GM04504 (cell line): Measurements from ENCODE around the gene AGPAT3.
"Not testable (repeated sequence)": the region's sequence is repeated elsewhere in the genome, so short reads cannot be mapped to it uniquely, and the experiment has no call there.

Source experiments
- DNase-seq: peaks from one replicate; pipeline ENCODE4 v3.0.0-alpha.2; 2012; ENCODE audit warnings: low read depth

The AGPAT3 gene

GRCh38 chr21:43884012-43884860 is 19.2 kb downstream of the AGPAT3 start:
- DNase-seq, result no peak

GRCh38 chr21:43884861-43885417 is 19.9 kb downstream of the AGPAT3 start:
- no peak for DNase-seq

GRCh38 chr21:43885721-43886120 is 20.7 kb downstream of the AGPAT3 start:
- DNase-seq, result no peak

GRCh38 chr21:43886565-43886964 is 21.5 kb downstream of the AGPAT3 start:
- no peak for DNase-seq

GRCh38 chr21:43889069-43889468 is 24.0 kb downstream of the AGPAT3 start:
- DNase-seq, result no peak

GRCh38 chr21:43890042-43890441 is 25.0 kb downstream of the AGPAT3 start:
- no peak for DNase-seq

GRCh38 chr21:43892334-43892733 is 27.3 kb downstream of the AGPAT3 start:
- DNase-seq, result no peak

- no peak for DNase-seq
Measured at GRCh38 chr21:43892984-43893535, 28.0 kb downstream of the AGPAT3 start.

GRCh38 chr21:43893536-43894205 is 28.6 kb downstream of the AGPAT3 start:
- no peak for DNase-seq

GRCh38 chr21:43894206-43894577 is 29.2 kb downstream of the AGPAT3 start:
- no peak for DNase-seq

- DNase-seq, result no peak
Measured at GRCh38 chr21:43895196-43895595, 30.2 kb downstream of the AGPAT3 start.

GRCh38 chr21:43896696-43897299 is 31.8 kb downstream of the AGPAT3 start:
- not testable (repeated sequence) for DNase-seq

- DNase-seq, result no peak
Measured at GRCh38 chr21:43899307-43900077, 34.5 kb downstream of the AGPAT3 start.

- DNase-seq, result no peak
Measured at GRCh38 chr21:43900078-43900385, 35.0 kb downstream of the AGPAT3 start.

GRCh38 chr21:43900690-43901089 is 35.7 kb downstream of the AGPAT3 start:
- no peak for DNase-seq

GRCh38 chr21:43902441-43902840 is 37.4 kb downstream of the AGPAT3 start:
- no peak for DNase-seq

GRCh38 chr21:43903451-43904091 is 38.5 kb downstream of the AGPAT3 start:
- DNase-seq, result no peak

GRCh38 chr21:43904331-43904781 is 39.3 kb downstream of the AGPAT3 start:
- no peak for DNase-seq

- no peak for DNase-seq
Measured at GRCh38 chr21:43905726-43906455, 40.9 kb downstream of the AGPAT3 start.

- no peak for DNase-seq
Measured at GRCh38 chr21:43906585-43907370, 41.8 kb downstream of the AGPAT3 start.
